SK-N-MC (cell line): ENCODE measurements around the gene SH3PXD2A.

ENCODE experiments used
- EZH2 ChIP-seq: fragments of 200-600 bp; sonication (generic); IDR thresholded peaks from one replicate; pipeline ENCODE4 v1.6.1; 2017; ENCODE audit warnings: antibody characterized with exemption
- FOXP2 ChIP-seq: optimal IDR thresholded peaks from 2 replicates; pipeline ENCODE3; 2011; ENCODE audit warnings: mild to moderate bottlenecking, moderate library complexity; ENCODE audit not compliant: insufficient read depth; ENCODE audit errors: extremely low read length, control extremely low read depth
- POLR2AphosphoS5 ChIP-seq: IDR thresholded peaks from 2 replicates; pipeline ENCODE4 v1.6.1; 2012; ENCODE audit warnings: mild to moderate bottlenecking, low read depth, low read length, borderline replicate concordance

DNA sequence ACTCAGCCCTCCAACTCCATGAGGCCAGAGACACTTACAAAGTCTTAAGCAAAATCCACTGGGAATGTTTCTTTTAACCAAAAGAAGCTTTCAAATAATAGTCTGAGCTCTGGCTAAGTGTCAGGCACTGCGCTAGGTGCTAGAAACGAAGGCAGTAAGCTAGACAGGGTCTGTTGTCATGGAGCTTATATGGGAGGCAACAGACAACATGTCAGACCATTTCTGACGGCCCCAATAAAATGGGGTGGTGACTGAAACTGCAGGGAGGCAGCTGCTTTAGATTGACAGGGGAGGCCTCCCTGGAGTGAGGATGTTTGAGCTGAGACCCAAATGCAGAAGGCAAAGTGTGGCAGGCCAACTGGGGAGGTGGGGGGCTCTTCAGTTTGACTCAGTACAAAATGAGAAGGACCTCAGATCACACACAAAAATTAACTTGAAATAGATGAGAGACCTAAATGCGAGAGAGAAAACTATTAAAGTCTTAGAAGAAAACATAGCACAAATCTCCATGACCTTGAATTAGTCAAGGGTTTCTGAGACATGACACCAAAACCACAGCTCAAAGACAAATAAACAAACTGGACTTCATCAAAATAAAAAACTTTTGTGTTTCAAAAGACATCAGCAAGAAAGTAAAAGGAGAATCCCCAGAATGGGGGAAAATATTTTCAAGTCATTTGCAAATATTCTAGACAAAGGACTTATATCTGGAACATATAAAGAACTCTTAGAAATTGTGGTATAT is 40.6 kb downstream of the SH3PXD2A start:
- TF ChIP-seq EZH2 (no peak), POLR2AphosphoS5 (no peak), FOXP2 (no peak)
